ENCODE measurements around the gene TRIM45. TPM values are rescaled to one million over a fixed set of nuclear protein-coding genes. Genes with fewer than 3 reads are reported as not detected.
"Not testable (repeated sequence)": the region's sequence is repeated elsewhere in the genome, so short reads cannot be mapped to it uniquely, and the experiment has no call there.

Gene TRIM45
- total RNA-seq, 1 donor from 2014 or later: 5.6 TPM

DNA sequence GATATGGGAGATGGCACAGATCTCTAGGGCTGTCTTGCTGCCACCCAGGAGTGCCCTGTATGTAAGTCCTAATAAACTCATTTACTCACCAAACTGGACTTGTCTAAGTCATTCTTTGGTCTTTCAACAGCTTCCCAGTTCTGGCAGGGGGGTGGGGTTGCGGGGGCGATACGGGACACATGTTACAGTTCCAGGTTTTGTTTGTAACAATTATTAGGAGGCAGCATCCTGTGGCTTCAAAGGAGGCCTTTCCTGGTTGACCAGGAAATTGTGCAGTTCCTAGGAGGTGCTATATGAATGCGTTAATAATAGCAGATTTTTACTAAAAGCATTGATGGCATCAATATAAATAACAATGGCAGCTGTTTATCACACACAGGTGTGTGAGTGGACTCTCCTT is 42.7 kb upstream of the TRIM45 start:
- Histone ChIP-seq H3K9me3 (no peaks in the 10 kb centered on the region), H3K27me3 (no peaks in the 10 kb centered on the region), H3K4me3 (no peak overlapping the region), H3K36me3 (no peaks in the 10 kb centered on the region), H3K27ac (no peak overlapping the region), H3K4me1 (no peaks in the 10 kb centered on the region)
- no peak for DNase-seq (ENCODE audit: extremely low spot score in 2 of 2)
- intact Hi-C loops (cut with DNase I): no loop called here
- TF ChIP-seq POLR2A (IDR thresholded peaks at IDR 0.05): no peak
- TF ChIP-seq, protein P1, sequence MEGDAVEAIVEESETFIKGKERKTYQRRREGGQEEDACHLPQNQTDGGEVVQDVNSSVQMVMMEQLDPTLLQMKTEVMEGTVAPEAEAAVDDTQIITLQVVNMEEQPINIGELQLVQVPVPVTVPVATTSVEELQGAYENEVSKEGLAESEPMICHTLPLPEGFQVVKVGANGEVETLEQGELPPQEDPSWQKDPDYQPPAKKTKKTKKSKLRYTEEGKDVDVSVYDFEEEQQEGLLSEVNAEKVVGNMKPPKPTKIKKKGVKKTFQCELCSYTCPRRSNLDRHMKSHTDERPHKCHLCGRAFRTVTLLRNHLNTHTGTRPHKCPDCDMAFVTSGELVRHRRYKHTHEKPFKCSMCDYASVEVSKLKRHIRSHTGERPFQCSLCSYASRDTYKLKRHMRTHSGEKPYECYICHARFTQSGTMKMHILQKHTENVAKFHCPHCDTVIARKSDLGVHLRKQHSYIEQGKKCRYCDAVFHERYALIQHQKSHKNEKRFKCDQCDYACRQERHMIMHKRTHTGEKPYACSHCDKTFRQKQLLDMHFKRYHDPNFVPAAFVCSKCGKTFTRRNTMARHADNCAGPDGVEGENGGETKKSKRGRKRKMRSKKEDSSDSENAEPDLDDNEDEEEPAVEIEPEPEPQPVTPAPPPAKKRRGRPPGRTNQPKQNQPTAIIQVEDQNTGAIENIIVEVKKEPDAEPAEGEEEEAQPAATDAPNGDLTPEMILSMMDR (IDR thresholded peaks at IDR 0.05): no peak
- TF ChIP-seq POLR2AphosphoS5 (IDR thresholded peaks at IDR 0.05; ENCODE audit: insufficient read depth in 1 of 2, low read depth in 1 of 2): no peak

DNA sequence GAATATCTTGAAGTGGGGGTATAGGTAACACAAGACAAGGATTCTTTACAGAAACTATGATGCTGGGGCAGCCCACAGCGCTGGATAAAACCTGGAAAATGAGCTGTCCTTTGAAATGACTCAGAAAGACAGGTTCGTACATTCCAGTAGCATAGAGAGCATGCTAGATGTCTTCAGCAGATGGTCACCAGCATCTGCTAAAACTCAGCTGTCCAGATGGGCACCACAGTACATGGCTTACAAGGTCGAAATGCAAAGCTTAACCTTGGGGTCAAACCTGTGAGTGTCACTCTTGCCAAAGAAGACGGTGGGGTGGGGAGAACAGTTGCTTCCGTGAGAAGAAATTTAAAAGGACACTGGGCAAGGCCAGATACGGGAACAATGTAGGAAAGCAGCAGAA is 41.3 kb upstream of the TRIM45 start:
- no peaks in the 10 kb centered on the region for H3K9me3 ChIP-seq
- H3K27me3 ChIP-seq: no peaks in the 10 kb centered on the region
- no peak overlapping the region for H3K4me3 ChIP-seq
- intact Hi-C loops (cut with DNase I): no loop called here
- no peak for TF ChIP-seq POLR2A (IDR thresholded peaks at IDR 0.05)
- TF ChIP-seq, protein P1 (IDR thresholded peaks at IDR 0.05): no peak
- no peak for TF ChIP-seq POLR2AphosphoS5 (IDR thresholded peaks at IDR 0.05; ENCODE audit: insufficient read depth in 1 of 2, low read depth in 1 of 2)
- H3K36me3 ChIP-seq: no peaks in the 10 kb centered on the region
- no peak for DNase-seq (ENCODE audit: extremely low spot score in 2 of 2)
- no peaks in the 10 kb centered on the region for H3K4me1 ChIP-seq
- H3K27ac ChIP-seq: no peak overlapping the region

DNA sequence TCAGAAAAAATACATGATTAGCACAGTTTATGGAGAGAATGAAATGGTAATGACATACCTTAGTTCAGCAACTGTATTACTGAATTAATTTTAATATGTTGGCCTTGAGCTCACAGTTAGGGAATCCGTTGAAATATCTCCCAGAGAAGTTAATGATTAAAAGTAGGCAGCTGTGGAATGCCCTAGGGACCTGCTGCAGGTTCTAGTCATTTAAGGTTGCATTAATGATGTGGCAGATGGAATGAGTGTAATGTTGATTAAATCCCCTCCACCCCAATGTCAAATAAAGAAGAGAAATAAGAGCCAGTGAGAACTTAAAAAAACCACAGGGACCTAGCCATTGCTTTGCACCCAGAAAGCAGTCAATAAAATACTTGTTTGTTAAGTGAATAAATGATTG is 40.3 kb upstream of the TRIM45 start:
- no peak for TF ChIP-seq POLR2A (IDR thresholded peaks at IDR 0.05)
- TF ChIP-seq, protein P1 (IDR thresholded peaks at IDR 0.05): no peak
- TF ChIP-seq POLR2AphosphoS5 (IDR thresholded peaks at IDR 0.05; ENCODE audit: insufficient read depth in 1 of 2, low read depth in 1 of 2): no peak
- Histone ChIP-seq H3K4me3 (no peak overlapping the region), H3K27ac (no peak overlapping the region), H3K36me3 (no peaks in the 10 kb centered on the region), H3K9me3 (no peaks in the 10 kb centered on the region), H3K27me3 (no peaks in the 10 kb centered on the region), H3K4me1 (no peaks in the 10 kb centered on the region)
- no peak for DNase-seq (ENCODE audit: extremely low spot score in 2 of 2)
- intact Hi-C loops (cut with DNase I): no loop called here

DNA sequence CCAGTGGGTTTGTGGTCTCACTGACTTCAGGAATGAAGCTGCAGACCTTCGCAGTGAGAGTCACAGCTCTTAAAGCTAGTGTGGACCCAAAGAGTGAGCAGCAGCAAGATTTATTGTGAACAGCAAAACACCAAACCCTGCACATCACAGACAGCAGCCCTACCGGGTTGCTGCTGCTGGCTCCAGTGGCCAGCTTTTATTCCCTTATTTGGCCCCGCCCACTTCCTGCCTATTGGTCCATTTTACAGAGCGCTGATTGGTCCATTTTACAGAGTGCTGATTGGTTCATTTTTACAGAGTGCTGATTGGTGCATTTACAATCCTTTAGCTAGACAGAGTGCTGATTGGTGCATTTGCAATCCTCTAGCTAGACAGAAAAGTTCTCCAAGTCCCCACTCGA is 29.8 kb upstream of the TRIM45 start:
- H3K4me3 ChIP-seq; H3K27me3 ChIP-seq; DNase-seq (ENCODE audit: extremely low spot score in 2 of 2); H3K27ac ChIP-seq; H3K36me3 ChIP-seq; H3K9me3 ChIP-seq; intact Hi-C loops (cut with DNase I): not testable (repeated sequence)
- peaks cover 21% of the 10 kb centered on the region for H3K4me1 ChIP-seq

DNA sequence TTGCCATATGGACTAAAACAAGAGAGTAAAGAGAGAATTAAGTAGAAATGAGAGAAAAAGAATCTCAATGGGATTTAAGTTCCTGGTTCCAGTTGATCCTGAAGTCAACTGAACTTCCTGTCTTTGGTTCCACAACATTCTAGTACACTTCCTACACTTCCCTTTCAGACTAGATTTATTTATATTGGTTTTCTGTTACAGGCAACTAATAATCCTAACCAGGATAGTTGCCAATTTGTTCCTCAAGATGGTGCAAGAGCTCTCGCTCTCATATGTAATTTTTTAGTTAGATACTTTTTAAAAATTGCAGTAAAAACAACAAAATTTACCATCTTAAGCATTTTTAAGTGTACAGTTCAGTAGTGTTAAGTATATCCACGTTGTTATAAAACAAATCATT is 28.8 kb upstream of the TRIM45 start:
- H3K4me1 ChIP-seq: peaks cover 21% of the 10 kb centered on the region
- TF ChIP-seq POLR2A (IDR thresholded peaks at IDR 0.05) (no peak), POLR2AphosphoS5 (IDR thresholded peaks at IDR 0.05; ENCODE audit: insufficient read depth in 1 of 2, low read depth in 1 of 2) (no peak)
- TF ChIP-seq, protein P1 (IDR thresholded peaks at IDR 0.05): no peak
- DNase-seq (ENCODE audit: extremely low spot score in 2 of 2): no peak
- no peak overlapping the region for H3K27ac ChIP-seq
- H3K4me3 ChIP-seq: no peak overlapping the region
- H3K9me3 ChIP-seq: no peaks in the 10 kb centered on the region
- H3K36me3 ChIP-seq: no peaks in the 10 kb centered on the region
- H3K27me3 ChIP-seq: no peaks in the 10 kb centered on the region
- intact Hi-C loops (cut with DNase I): no loop called here
